Measurements from ENCODE around the gene BABAM2.

GRCh38 chr2:27921424-27921823 lies 30.9 kb downstream of the BABAM2 start:
- TF ChIP-seq CTCF (IDR thresholded peaks at IDR 0.05) (no peak), POLR2A (IDR thresholded peaks at IDR 0.05) (no peak)

Data from Peyer's patch (tissue), 4 donors.